Measurements from ENCODE around the gene SNAPC4.

GRCh38 chr9:136421791-136422190, 21.8 kb upstream of the SNAPC4 start:
- TF ChIP-seq POLR2AphosphoS5 (IDR thresholded peaks at IDR 0.05; ENCODE audit: low read depth, low read length) (no peak), REST (IDR thresholded peaks at IDR 0.05; ENCODE audit: insufficient read depth in 1 of 2, low read depth in 2 of 2, low read length in 2 of 2) (no peak), FOXP2 (optimal IDR thresholded peaks at IDR 0.05; ENCODE audit: borderline replicate concordance, extremely low read depth, extremely low read length, insufficient read depth) (no peak), SIN3A (IDR thresholded peaks at IDR 0.05; ENCODE audit: borderline replicate concordance, insufficient read depth, low read length) (no peak), TAF1 (IDR thresholded peaks at IDR 0.05; ENCODE audit: borderline replicate concordance, insufficient read depth, low read length) (no peak)
